ENCODE measurements around the gene SDSL.

SDSL gene

DNA sequence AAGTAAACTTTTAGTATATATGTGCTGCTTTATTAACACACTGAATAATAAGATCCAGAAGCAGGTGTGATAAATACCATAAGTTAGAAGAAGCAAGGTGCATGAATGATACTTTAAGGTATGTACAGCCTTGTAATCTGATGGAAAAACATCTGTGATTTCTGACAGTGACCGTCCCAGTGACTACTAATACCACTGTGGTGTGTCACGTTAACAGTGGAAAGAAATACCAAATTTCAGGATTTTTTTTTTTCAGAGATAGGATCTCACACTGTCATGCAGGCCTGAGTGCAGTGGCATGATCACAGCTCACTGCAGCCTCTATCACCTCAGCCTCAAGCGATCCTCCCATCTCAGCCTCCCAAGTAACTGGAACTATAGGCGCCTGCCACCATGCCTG is 40.0 kb upstream of the SDSL start:
- H3K27ac ChIP-seq (ENCODE audit: extremely low read depth, low read depth, low read length): no peak overlapping the region
- H3K4me3 ChIP-seq (ENCODE audit: low read depth, low read length): no peak overlapping the region
- peaks cover 3 to 34% of the 10 kb centered on the region in 2 experiments; a peak in 2 of 3 replicates for H3K36me3 ChIP-seq (ENCODE audit: control insufficient read depth in 2 of 2, insufficient read depth in 1 of 2, low read length in 2 of 2)
- no peak for TF ChIP-seq ZNF768 (tag by site-specific recombination; IDR thresholded peaks at IDR 0.05)
- TF ChIP-seq ZNF16 (tag by site-specific recombination; IDR thresholded peaks at IDR 0.05; ENCODE audit: low read depth): no peak
- TF ChIP-seq ZNF529 (tag by site-specific recombination; IDR thresholded peaks at IDR 0.05; ENCODE audit: insufficient replicate concordance): no peak
- no peak for TF ChIP-seq ZFP3 (tag by site-specific recombination; IDR thresholded peaks at IDR 0.05; ENCODE audit: low read depth)
- no peak for TF ChIP-seq ZNF23 (tag by site-specific recombination; IDR thresholded peaks at IDR 0.05; ENCODE audit: borderline replicate concordance)
- TF ChIP-seq ZNF292 (tag by site-specific recombination; IDR thresholded peaks at IDR 0.05; ENCODE audit: borderline replicate concordance, low read depth): no peak
- no peak for TF ChIP-seq ZNF335 (tag by site-specific recombination; conservative IDR thresholded peaks at IDR 0.05)
- no peak for TF ChIP-seq ZNF2 (tag by site-specific recombination; IDR thresholded peaks at IDR 0.05)
- TF ChIP-seq KLF10 (tag by site-specific recombination; IDR thresholded peaks at IDR 0.05): no peak
- no peak for TF ChIP-seq ZNF600 (tag by site-specific recombination; IDR thresholded peaks at IDR 0.05)
- TF ChIP-seq ZBTB7A (tag by site-specific recombination; IDR thresholded peaks at IDR 0.05; ENCODE audit: low read depth): no peak
- TF ChIP-seq REPIN1 (tag by site-specific recombination; IDR thresholded peaks at IDR 0.05; ENCODE audit: low read depth): no peak
- no peak for TF ChIP-seq ZFHX2 (tag by site-specific recombination; conservative IDR thresholded peaks at IDR 0.05)
- TF ChIP-seq ZNF274 (IDR thresholded peaks at IDR 0.05; ENCODE audit: low read length): no peak
- TF ChIP-seq ZNF274 (tag by site-specific recombination; IDR thresholded peaks at IDR 0.05; ENCODE audit: borderline replicate concordance): no peak
- TF ChIP-seq, protein P1, sequence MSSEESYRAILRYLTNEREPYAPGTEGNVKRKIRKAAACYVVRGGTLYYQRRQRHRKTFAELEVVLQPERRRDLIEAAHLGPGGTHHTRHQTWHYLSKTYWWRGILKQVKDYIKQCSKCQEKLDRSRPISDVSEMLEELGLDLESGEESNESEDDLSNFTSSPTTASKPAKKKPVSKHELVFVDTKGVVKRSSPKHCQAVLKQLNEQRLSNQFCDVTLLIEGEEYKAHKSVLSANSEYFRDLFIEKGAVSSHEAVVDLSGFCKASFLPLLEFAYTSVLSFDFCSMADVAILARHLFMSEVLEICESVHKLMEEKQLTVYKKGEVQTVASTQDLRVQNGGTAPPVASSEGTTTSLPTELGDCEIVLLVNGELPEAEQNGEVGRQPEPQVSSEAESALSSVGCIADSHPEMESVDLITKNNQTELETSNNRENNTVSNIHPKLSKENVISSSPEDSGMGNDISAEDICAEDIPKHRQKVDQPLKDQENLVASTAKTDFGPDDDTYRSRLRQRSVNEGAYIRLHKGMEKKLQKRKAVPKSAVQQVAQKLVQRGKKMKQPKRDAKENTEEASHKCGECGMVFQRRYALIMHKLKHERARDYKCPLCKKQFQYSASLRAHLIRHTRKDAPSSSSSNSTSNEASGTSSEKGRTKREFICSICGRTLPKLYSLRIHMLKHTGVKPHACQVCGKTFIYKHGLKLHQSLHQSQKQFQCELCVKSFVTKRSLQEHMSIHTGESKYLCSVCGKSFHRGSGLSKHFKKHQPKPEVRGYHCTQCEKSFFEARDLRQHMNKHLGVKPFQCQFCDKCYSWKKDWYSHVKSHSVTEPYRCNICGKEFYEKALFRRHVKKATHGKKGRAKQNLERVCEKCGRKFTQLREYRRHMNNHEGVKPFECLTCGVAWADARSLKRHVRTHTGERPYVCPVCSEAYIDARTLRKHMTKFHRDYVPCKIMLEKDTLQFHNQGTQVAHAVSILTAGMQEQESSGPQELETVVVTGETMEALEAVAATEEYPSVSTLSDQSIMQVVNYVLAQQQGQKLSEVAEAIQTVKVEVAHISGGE (tag by site-specific recombination; conservative IDR thresholded peaks at IDR 0.05; ENCODE audit: low read depth): no peak
- TF ChIP-seq OVOL3 (tag by site-specific recombination; IDR thresholded peaks at IDR 0.05): no peak
- no peak for TF ChIP-seq ZNF555 (tag by site-specific recombination; conservative IDR thresholded peaks at IDR 0.05)
- TF ChIP-seq, protein P2, sequence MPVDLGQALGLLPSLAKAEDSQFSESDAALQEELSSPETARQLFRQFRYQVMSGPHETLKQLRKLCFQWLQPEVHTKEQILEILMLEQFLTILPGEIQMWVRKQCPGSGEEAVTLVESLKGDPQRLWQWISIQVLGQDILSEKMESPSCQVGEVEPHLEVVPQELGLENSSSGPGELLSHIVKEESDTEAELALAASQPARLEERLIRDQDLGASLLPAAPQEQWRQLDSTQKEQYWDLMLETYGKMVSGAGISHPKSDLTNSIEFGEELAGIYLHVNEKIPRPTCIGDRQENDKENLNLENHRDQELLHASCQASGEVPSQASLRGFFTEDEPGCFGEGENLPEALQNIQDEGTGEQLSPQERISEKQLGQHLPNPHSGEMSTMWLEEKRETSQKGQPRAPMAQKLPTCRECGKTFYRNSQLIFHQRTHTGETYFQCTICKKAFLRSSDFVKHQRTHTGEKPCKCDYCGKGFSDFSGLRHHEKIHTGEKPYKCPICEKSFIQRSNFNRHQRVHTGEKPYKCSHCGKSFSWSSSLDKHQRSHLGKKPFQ (tag by site-specific recombination; IDR thresholded peaks at IDR 0.05): no peak
- TF ChIP-seq ZNF549 (tag by site-specific recombination; IDR thresholded peaks at IDR 0.05): no peak
- TF ChIP-seq ZNF423 (tag by site-specific recombination; IDR thresholded peaks at IDR 0.05): no peak
- ChIA-PET CTCF (interaction anchor here (0.9 kb wide), 1 partner anchor 43 kb away, joined by 3 read pairs; no protein-coding TSS in a partner anchor), POLR2A (no interaction called here)
- H3K9me3 ChIP-seq (ENCODE audit: control insufficient read depth, insufficient read depth, low read depth, low read length): no peaks in the 10 kb centered on the region
- no peaks in the 10 kb centered on the region for H3K4me1 ChIP-seq (ENCODE audit: control insufficient read depth, insufficient read depth, low read length)

DNA sequence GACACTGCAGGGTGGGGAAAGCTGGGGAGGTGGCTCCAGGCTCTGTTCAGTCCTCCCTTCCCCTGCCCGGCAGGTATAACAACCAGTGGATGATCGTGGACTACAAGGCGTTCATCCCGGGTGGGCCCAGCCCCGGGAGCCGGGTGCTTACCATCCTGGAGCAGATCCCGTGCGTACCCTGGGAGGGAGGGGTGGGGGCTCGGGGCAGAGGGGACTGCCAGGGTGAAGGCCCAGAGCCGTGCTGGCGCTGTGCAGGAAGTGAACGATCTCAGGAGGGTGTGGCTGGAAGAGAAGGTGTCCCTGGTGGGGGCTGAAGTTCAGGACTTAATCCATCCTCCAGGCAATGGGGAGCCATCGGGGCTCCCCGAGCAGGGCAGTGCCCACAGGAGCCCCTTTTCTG is 37.4 kb upstream of the SDSL start:
- no peak overlapping the region for H3K27ac ChIP-seq (ENCODE audit: extremely low read depth, low read depth, low read length)
- no peaks in the 10 kb centered on the region for H3K4me1 ChIP-seq (ENCODE audit: control insufficient read depth, insufficient read depth, low read length)
- ChIA-PET POLR2A (no interaction called here), CTCF (no interaction called here)
- H3K4me3 ChIP-seq (ENCODE audit: low read depth, low read length): no peak overlapping the region
- H3K9me3 ChIP-seq (ENCODE audit: control insufficient read depth, insufficient read depth, low read depth, low read length): no peaks in the 10 kb centered on the region
- peaks cover 0 to 46% of the 10 kb centered on the region in 2 experiments; a peak in 2 of 3 replicates for H3K36me3 ChIP-seq (ENCODE audit: control insufficient read depth in 2 of 2, insufficient read depth in 1 of 2, low read length in 2 of 2)
- no peak for TF ChIP-seq ZNF366 (tag by site-specific recombination; conservative IDR thresholded peaks at IDR 0.05)
- TF ChIP-seq, protein P3, sequence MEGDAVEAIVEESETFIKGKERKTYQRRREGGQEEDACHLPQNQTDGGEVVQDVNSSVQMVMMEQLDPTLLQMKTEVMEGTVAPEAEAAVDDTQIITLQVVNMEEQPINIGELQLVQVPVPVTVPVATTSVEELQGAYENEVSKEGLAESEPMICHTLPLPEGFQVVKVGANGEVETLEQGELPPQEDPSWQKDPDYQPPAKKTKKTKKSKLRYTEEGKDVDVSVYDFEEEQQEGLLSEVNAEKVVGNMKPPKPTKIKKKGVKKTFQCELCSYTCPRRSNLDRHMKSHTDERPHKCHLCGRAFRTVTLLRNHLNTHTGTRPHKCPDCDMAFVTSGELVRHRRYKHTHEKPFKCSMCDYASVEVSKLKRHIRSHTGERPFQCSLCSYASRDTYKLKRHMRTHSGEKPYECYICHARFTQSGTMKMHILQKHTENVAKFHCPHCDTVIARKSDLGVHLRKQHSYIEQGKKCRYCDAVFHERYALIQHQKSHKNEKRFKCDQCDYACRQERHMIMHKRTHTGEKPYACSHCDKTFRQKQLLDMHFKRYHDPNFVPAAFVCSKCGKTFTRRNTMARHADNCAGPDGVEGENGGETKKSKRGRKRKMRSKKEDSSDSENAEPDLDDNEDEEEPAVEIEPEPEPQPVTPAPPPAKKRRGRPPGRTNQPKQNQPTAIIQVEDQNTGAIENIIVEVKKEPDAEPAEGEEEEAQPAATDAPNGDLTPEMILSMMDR (tag by site-specific recombination; IDR thresholded peaks at IDR 0.05): no peak
- no peak for TF ChIP-seq ZNF157 (tag by site-specific recombination; IDR thresholded peaks at IDR 0.05)
- no peak for TF ChIP-seq ZNF624 (tag by site-specific recombination; IDR thresholded peaks at IDR 0.05)
- TF ChIP-seq, protein P2 (tag by site-specific recombination; IDR thresholded peaks at IDR 0.05): no peak
- TF ChIP-seq, protein P4, sequence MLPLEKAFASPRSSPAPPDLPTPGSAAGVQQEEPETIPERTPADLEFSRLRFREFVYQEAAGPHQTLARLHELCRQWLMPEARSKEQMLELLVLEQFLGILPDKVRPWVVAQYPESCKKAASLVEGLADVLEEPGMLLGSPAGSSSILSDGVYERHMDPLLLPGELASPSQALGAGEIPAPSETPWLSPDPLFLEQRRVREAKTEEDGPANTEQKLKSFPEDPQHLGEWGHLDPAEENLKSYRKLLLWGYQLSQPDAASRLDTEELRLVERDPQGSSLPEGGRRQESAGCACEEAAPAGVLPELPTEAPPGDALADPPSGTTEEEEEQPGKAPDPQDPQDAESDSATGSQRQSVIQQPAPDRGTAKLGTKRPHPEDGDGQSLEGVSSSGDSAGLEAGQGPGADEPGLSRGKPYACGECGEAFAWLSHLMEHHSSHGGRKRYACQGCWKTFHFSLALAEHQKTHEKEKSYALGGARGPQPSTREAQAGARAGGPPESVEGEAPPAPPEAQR (tag by site-specific recombination; IDR thresholded peaks at IDR 0.05): no peak
- no peak for TF ChIP-seq ZBTB7A (tag by site-specific recombination; IDR thresholded peaks at IDR 0.05; ENCODE audit: low read depth)
- no peak for TF ChIP-seq YY2 (tag by site-specific recombination; IDR thresholded peaks at IDR 0.05)

Measured in HEK293 (cell line).